ENCODE data around the gene CPS1.

- TF ChIP-seq CTCF (IDR thresholded peaks at IDR 0.05; ENCODE audit: borderline replicate concordance, extremely low read depth, low read length, poor library complexity, severe bottlenecking) (no peak), EZH2 (IDR thresholded peaks at IDR 0.05; ENCODE audit: borderline replicate concordance, low read depth, low read length, severe bottlenecking) (no peak)
Observed at GRCh38 chr2:210604666-210605065, 48.3 kb downstream of the CPS1 start.

All from DND-41 (cell line).